NCI-H187 treated with DMSO at 0.1 percent for 48 hours (cell line): ENCODE results near the gene TBC1D16.
"Not testable (repeated sequence)": the region's sequence is repeated elsewhere in the genome, so short reads cannot be mapped to it uniquely, and the experiment has no call there.

Experiments used
- DNase-seq: peaks from one replicate; lab custom pipeline; 2025; lab: John Stamatoyannopoulos, UW

The TBC1D16 gene

GRCh38 chr17:80051681-80052080, 16.0 kb upstream of the TBC1D16 start:
- DNase-seq, result no peak

GRCh38 chr17:80050706-80051105, 15.0 kb upstream of the TBC1D16 start:
- DNase-seq, result no peak

- DNase-seq, result no peak
Measured at GRCh38 chr17:80049986-80050385, 14.3 kb upstream of the TBC1D16 start.

GRCh38 chr17:80047176-80047575, 11.5 kb upstream of the TBC1D16 start:
- no peak for DNase-seq

- not testable (repeated sequence) for DNase-seq
Measured at GRCh38 chr17:80046709-80047108, 11.0 kb upstream of the TBC1D16 start.

- DNase-seq, result no peak
Measured at GRCh38 chr17:80045703-80046102, 10.0 kb upstream of the TBC1D16 start.

GRCh38 chr17:80043963-80044362, 8.3 kb upstream of the TBC1D16 start:
- DNase-seq, result no peak

- DNase-seq, result no peak
Measured at GRCh38 chr17:80036715-80037477, 1.2 kb upstream of the TBC1D16 start.

GRCh38 chr17:80035937-80036714, 454 bp upstream of the TBC1D16 start, which contains the start of gene CCDC40:
Gene CCDC40, plus strand, starts transcription at chr17:80036642. Its CDS starts 21 bp downstream, at chr17:80036663.
- DNase-seq, result no peak

- DNase-seq, result no peak
Measured at GRCh38 chr17:80034791-80035686, 633 bp downstream of the TBC1D16 start.

- no peak for DNase-seq
Measured at GRCh38 chr17:80033840-80034239, 1.8 kb downstream of the TBC1D16 start.

- no peak for DNase-seq
Measured at GRCh38 chr17:80032614-80033171, 3.0 kb downstream of the TBC1D16 start.

GRCh38 chr17:80031691-80032430, 3.8 kb downstream of the TBC1D16 start:
- no peak for DNase-seq

- no peak for DNase-seq
Measured at GRCh38 chr17:80030730-80031410, 4.8 kb downstream of the TBC1D16 start.

- no peak for DNase-seq
Measured at GRCh38 chr17:80029258-80029974, 6.3 kb downstream of the TBC1D16 start.

GRCh38 chr17:80028030-80028429, 7.6 kb downstream of the TBC1D16 start:
- DNase-seq, result no peak

GRCh38 chr17:80027043-80027435, 8.6 kb downstream of the TBC1D16 start:
- DNase-seq, result no peak

- DNase-seq, result no peak
Measured at GRCh38 chr17:80026359-80027042, 9.2 kb downstream of the TBC1D16 start.

GRCh38 chr17:80025796-80026195, 9.9 kb downstream of the TBC1D16 start:
- no peak for DNase-seq
